Activated CD8-positive, alpha-beta memory T cell treated with anti-CD3 and anti-CD28 coated beads, Interleukin-2, amount 50 U/mL, for 24 hours (primary cell): Measurements from ENCODE around the gene GP5.

ENCODE experiments used
- DNase-seq: peaks from one replicate; pipeline ENCODE4 v3.0.0-alpha.2; 2020; ENCODE audit errors: extremely low read depth

GP5 gene

GRCh38 chr3:194397757-194398312 is 1.2 kb downstream of the GP5 start:
- no peak for DNase-seq

- no peak for DNase-seq
Observed at GRCh38 chr3:194396859-194397756, 2.0 kb downstream of the GP5 start.

- DNase-seq, result no peak
Observed at GRCh38 chr3:194396539-194396858, 2.6 kb downstream of the GP5 start.

GRCh38 chr3:194395778-194396538 is 3.1 kb downstream of the GP5 start:
- no peak for DNase-seq

GRCh38 chr3:194395212-194395611 is 3.9 kb downstream of the GP5 start:
- no peak for DNase-seq

GRCh38 chr3:194392576-194392975 is 6.5 kb downstream of the GP5 start:
- no peak for DNase-seq

GRCh38 chr3:194390835-194391234 is 8.2 kb downstream of the GP5 start:
- no peak for DNase-seq

- DNase-seq, result no peak
Observed at GRCh38 chr3:194389269-194389668, 9.8 kb downstream of the GP5 start.

- DNase-seq, result no peak
Observed at GRCh38 chr3:194387926-194388418, 11.1 kb downstream of the GP5 start.

GRCh38 chr3:194387276-194387675 is 11.8 kb downstream of the GP5 start:
- no peak for DNase-seq

- DNase-seq, result no peak
Observed at GRCh38 chr3:194386648-194387047, 12.4 kb downstream of the GP5 start.

GRCh38 chr3:194386066-194386465 is 13.0 kb downstream of the GP5 start:
- no peak for DNase-seq

GRCh38 chr3:194384569-194385001 is 14.5 kb downstream of the GP5 start:
- DNase-seq, result no peak

- no peak for DNase-seq
Observed at GRCh38 chr3:194384156-194384555, 14.9 kb downstream of the GP5 start.

- no peak for DNase-seq
Observed at GRCh38 chr3:194383276-194383940, 15.7 kb downstream of the GP5 start.

- no peak for DNase-seq
Observed at GRCh38 chr3:194382892-194383223, 16.2 kb downstream of the GP5 start.

- DNase-seq, result no peak
Observed at GRCh38 chr3:194382196-194382891, 16.7 kb downstream of the GP5 start.

GRCh38 chr3:194381460-194381875 is 17.6 kb downstream of the GP5 start:
- DNase-seq, result no peak

- no peak for DNase-seq
Observed at GRCh38 chr3:194380326-194380725, 18.7 kb downstream of the GP5 start.

- no peak for DNase-seq
Observed at GRCh38 chr3:194379651-194380050, 19.4 kb downstream of the GP5 start.

GRCh38 chr3:194379231-194379630 is 19.8 kb downstream of the GP5 start:
- DNase-seq, result no peak

GRCh38 chr3:194377708-194378107 is 21.4 kb downstream of the GP5 start:
- DNase-seq, result no peak
